A549 (cell line): Measurements from ENCODE around the gene WFDC5. TPM values are rescaled to one million over a fixed set of nuclear protein-coding genes. Genes with fewer than 3 reads are reported as not detected.
"Not testable (repeated sequence)": the region's sequence is repeated elsewhere in the genome, so short reads cannot be mapped to it uniquely, and the experiment has no call there.

Experiments used
- ATAC-seq, 2 experiments: fragments of 200-7000 bp in 1 of 2; fragments of >200 bp in 1 of 2; cut with Nextera tagmentation in 1 of 2; cut with Tn5 transposase in 1 of 2; 3 replicates each; pipeline versions ENCODE4 v1.8.0 to v1.9.1; 2018 to 2020; ENCODE audit warnings: mild to moderate bottlenecking in 1 of 2, moderate library complexity in 1 of 2
- CTCF ChIA-PET: fragments of 300-600 bp; sonication (Branson Sonifier 250); formaldehyde crosslinking; extraction: SDS; loops from one replicate; lab custom pipeline; 2021; ENCODE audit warnings: antibody characterized with exemption, inconsistent platforms; lab: Yijun Ruan, JAX
- POLR2A ChIA-PET: fragments of 350-600 bp; formaldehyde crosslinking; extraction: SDS; loops from one replicate; lab custom pipeline; 2021; ENCODE audit warnings: antibody characterized with exemption, inconsistent platforms; lab: Yijun Ruan, JAX
- DNase-seq, 2 experiments: peaks; one replicate each; pipeline versions ENCODE4 v3.0.0 to v3.0.0-alpha.2; 2011 to 2016; ENCODE audit warnings: low read depth in 1 of 2, low spot score in 1 of 2
- FAIRE-seq: peaks from 2 replicates; lab custom pipeline; 2011; peaks lifted over from hg19 to GRCh38; lab: Jason Lieb, UNC
- H3K27ac ChIP-seq, 2 experiments: fragments of >200 bp; sonication (Bioruptor Twin); formaldehyde crosslinking; 3 replicates each; pipeline ENCODE4 v1.5.1; 2016 to 2017
- H3K4me1 ChIP-seq: fragments of >200 bp; sonication (Bioruptor Twin); formaldehyde crosslinking; 3 replicates; pipeline ENCODE4 v1.6.1; 2016
- H3K4me2 ChIP-seq: fragments of >200 bp; sonication (Bioruptor Twin); formaldehyde crosslinking; 3 replicates; pipeline ENCODE4 v1.6.1; 2016
- H3K4me3 ChIP-seq: fragments of >200 bp; sonication (Bioruptor Twin); formaldehyde crosslinking; 3 replicates; pipeline ENCODE4 v1.5.1; 2016
- H3K9me3 ChIP-seq: fragments of >200 bp; sonication (Bioruptor Twin); formaldehyde crosslinking; 3 replicates; pipeline ENCODE4 v1.6.1; 2016
- BCL3 ChIP-seq: fragments of >200 bp; sonication (Bioruptor Twin); formaldehyde crosslinking; IDR thresholded peaks from 3 replicates; pipeline ENCODE4 v1.6.1; 2016
- CBX2 ChIP-seq: fragments of 200-600 bp; sonication (generic); IDR thresholded peaks from 2 replicates; pipeline ENCODE4 v1.6.1; 2016; ENCODE audit warnings: low read depth, mild to moderate bottlenecking, borderline replicate concordance
- CEBPB ChIP-seq, 2 experiments: fragments of >200 bp in 1 of 2; sonication (Bioruptor Twin) in 1 of 2; formaldehyde crosslinking in 1 of 2; IDR thresholded peaks; 2 replicates each; pipeline ENCODE4 v1.6.1; 2012 to 2016
- CHD4 ChIP-seq: fragments of 200-600 bp; sonication (generic); IDR thresholded peaks from 2 replicates; pipeline ENCODE4 v1.6.1; 2016; ENCODE audit warnings: antibody characterized with exemption, mild to moderate bottlenecking, borderline replicate concordance
- CTCF ChIP-seq: fragments of >200 bp; sonication (Bioruptor Twin); formaldehyde crosslinking; IDR thresholded peaks from 3 replicates; pipeline ENCODE4 v1.5.1; 2016
- PBX3 ChIP-seq: IDR thresholded peaks from 2 replicates; pipeline ENCODE4 v1.6.1; 2012
- POLR2A ChIP-seq: IDR thresholded peaks from 2 replicates; pipeline ENCODE4 v1.6.1; 2012; ENCODE audit warnings: mild to moderate bottlenecking, low read length
- RAD21 ChIP-seq, 2 experiments: fragments of >200 bp in 1 of 2; sonication (Bioruptor Twin) in 1 of 2; formaldehyde crosslinking in 1 of 2; IDR thresholded peaks in 1 of 2; conservative IDR thresholded peaks in 1 of 2; 2 replicates in 1 of 2; 3 replicates in 1 of 2; pipeline ENCODE4 v1.6.1; 2012 to 2018; ENCODE audit warnings: inconsistent platforms in 1 of 2
- SMC3 ChIP-seq: fragments of >200 bp; sonication (Bioruptor Twin); formaldehyde crosslinking; IDR thresholded peaks from 3 replicates; pipeline ENCODE4 v1.6.1; 2018; ENCODE audit warnings: inconsistent platforms
- SREBF2 ChIP-seq: fragments of 450-650 bp; IDR thresholded peaks from 2 replicates; pipeline ENCODE4 v1.6.1; 2014; ENCODE audit warnings: mild to moderate bottlenecking, moderate library complexity
- TFCP2L1 ChIP-seq: fragments of 250-450 bp; sonication (Bioruptor Pico); IDR thresholded peaks from 2 replicates; pipeline ENCODE4 v1.5.0; 2021; ENCODE audit warnings: mild to moderate bottlenecking
- TP53 ChIP-seq: fragments of 250-450 bp; sonication (Bioruptor Pico); IDR thresholded peaks from 2 replicates; pipeline ENCODE4 v1.5.0; 2021; ENCODE audit warnings: mild to moderate bottlenecking, moderate library complexity
- ZC3H11A ChIP-seq: fragments of 450-650 bp; IDR thresholded peaks from 2 replicates; pipeline ENCODE4 v1.6.1; 2014; ENCODE audit warnings: antibody characterized with exemption, mild to moderate bottlenecking
- WGBS: methylation state at CpG from one replicate; pipeline ENCODE4 v1.1.6; 2017; ENCODE audit errors: missing lambda C conversion rate; 5-methylcytosine and 5-hydroxymethylcytosine counted together
- polyA plus RNA-seq, 4 experiments: library from polyadenylated mRNA; depleted of rRNA in 3 of 4; stranded (reverse); fragments of >200 nt; fragmentation: RNase III in 1 of 4; extraction: RNeasy Plus Mini Kit Qiagen cat#74134 plus additional on column Dnase treatment in 1 of 4; gene quantifications; 2 replicates in 3 of 4; 3 replicates in 1 of 4; pipeline ENCODE4 v1.2.3, GENCODE V29; 2011 to 2017

The WFDC5 gene
- polyA plus RNA-seq, 2 of the 4 experiments (the other 2 are of a cell fraction) = not detected

GRCh38 chr20:45140836-45141235 is 25.9 kb upstream of the WFDC5 start:
- 6% methylated on average over 4 of the region's 4 CpGs for WGBS
- CTCF ChIA-PET = interaction anchor here (1.8 to 6.9 kb wide), 2 partner anchors 22 to 151 kb away, joined by 8 to 30 read pairs; no protein-coding TSS in a partner anchor

GRCh38 chr20:45139733-45140375 is 24.9 kb upstream of the WFDC5 start:
- DNase-seq, FAIRE-seq, H3K4me1 ChIP-seq, H3K27ac ChIP-seq, H3K4me3 ChIP-seq, ATAC-seq, POLR2A ChIA-PET, H3K4me2 ChIP-seq, H3K9me3 ChIP-seq: not testable (repeated sequence)
- 74% methylated on average over 5 of the region's 5 CpGs for WGBS
- CTCF ChIA-PET = interaction anchor here (0.6 to 6.9 kb wide), 11 partner anchors 9 to 646 kb away, joined by 3 to 30 read pairs (median 4); partner anchors contain the start of gene WFDC12

More at GRCh38 chr20:45140836-45141235, 25.9 kb upstream of the WFDC5 start:
- Histone ChIP-seq H3K27ac (no peak overlapping the region), H3K4me1 (no peaks in the 10 kb centered on the region), H3K9me3 (no peaks in the 10 kb centered on the region), H3K4me2 (no peak overlapping the region), H3K4me3 (no peak overlapping the region)
- no peak for DNase-seq
- ATAC-seq = no peak
- FAIRE-seq = no peak
- TF ChIP-seq CHD4 (no peak), ZC3H11A (no peak), POLR2A (no peak), BCL3 (no peak), TP53 (CRISPR knock-in tag) (no peak), PBX3 (no peak), CBX2 (no peak)
- POLR2A ChIA-PET = no interaction called here

- WGBS = 32% methylated on average over 20 of the region's 20 CpGs
- ATAC-seq (peak; percentile 70 to 84; a peak in 5 of 6 replicates), DNase-seq (peak; percentile 31 to 59), FAIRE-seq (no peak)
- POLR2A ChIA-PET = no interaction called here
- H3K9me3 ChIP-seq = no peaks in the 10 kb centered on the region
- H3K4me3 ChIP-seq = no peak overlapping the region
- CTCF ChIA-PET = interaction anchor here (0.6 to 6.9 kb wide), 16 partner anchors 8 to 647 kb away, joined by 3 to 30 read pairs (median 4); partner anchors contain the start of gene WFDC12
- H3K4me2 ChIP-seq = peak overlapping the region; percentile 26; the same call in 1 of the 3 replicates
- TF ChIP-seq TFCP2L1 (CRISPR knock-in tag) (no peak), RAD21 (conservative IDR thresholded peaks at IDR 0.05 in 1 of 2, IDR thresholded peaks at IDR 0.05 in 1 of 2) (peak; percentile 37 to 48; a peak in 3 of 5 replicates), CTCF (peak; percentile 29; the same call in 2 of the 3 replicates), CBX2 (no peak), SREBF2 (no peak), SMC3 (peak; percentile 35; the same call in 1 of the 3 replicates), BCL3 (no peak), CEBPB (IDR thresholded peaks at IDR 0.05) (no peak)
- H3K4me1 ChIP-seq = no peaks in the 10 kb centered on the region
- no peak overlapping the region for H3K27ac ChIP-seq
Measured at GRCh38 chr20:45138561-45139300, 23.8 kb upstream of the WFDC5 start.
